Measurements from ENCODE around the gene CDK5.

The CDK5 gene

DNA sequence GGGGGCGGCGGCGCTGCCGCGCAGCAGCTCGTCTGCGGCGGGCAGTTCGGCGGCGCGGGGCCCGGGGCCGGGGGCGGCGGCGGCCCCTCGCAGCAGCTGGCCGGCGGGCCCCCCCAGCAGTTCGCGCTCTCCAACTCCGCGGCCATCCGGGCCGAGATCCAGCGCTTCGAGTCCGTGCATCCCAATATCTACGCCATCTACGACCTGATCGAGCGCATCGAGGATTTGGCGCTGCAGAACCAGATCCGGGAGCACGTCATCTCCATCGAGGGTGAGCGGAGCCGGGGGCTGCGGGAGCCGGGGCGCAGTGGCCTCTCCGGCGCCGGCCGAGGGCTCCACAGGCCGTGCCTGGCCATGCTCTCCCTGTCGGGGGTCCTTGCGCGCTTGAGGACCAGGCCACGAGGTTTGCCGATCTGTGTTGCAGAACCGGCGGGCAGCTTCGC lies 29.1 kb upstream of the CDK5 start:
- no peak for TF ChIP-seq TAF1 (IDR thresholded peaks at IDR 0.05; ENCODE audit: borderline replicate concordance, insufficient read depth, low read length)
- no peak for TF ChIP-seq REST (IDR thresholded peaks at IDR 0.05; ENCODE audit: insufficient read depth in 1 of 2, low read depth in 2 of 2, low read length in 2 of 2)
- no peak for TF ChIP-seq POLR2AphosphoS5 (IDR thresholded peaks at IDR 0.05; ENCODE audit: low read depth, low read length)
- no peak for TF ChIP-seq SIN3A (IDR thresholded peaks at IDR 0.05; ENCODE audit: borderline replicate concordance, insufficient read depth, low read length)
- TF ChIP-seq FOXP2 (optimal IDR thresholded peaks at IDR 0.05; ENCODE audit: borderline replicate concordance, extremely low read depth, extremely low read length, insufficient read depth): no peak

- TF ChIP-seq TAF1 (IDR thresholded peaks at IDR 0.05; ENCODE audit: borderline replicate concordance, insufficient read depth, low read length) (0 out of 2 replicates have a peak, but pooled peaks have one; percentile 49), FOXP2 (optimal IDR thresholded peaks at IDR 0.05; ENCODE audit: borderline replicate concordance, extremely low read depth, extremely low read length, insufficient read depth) (no peak), REST (IDR thresholded peaks at IDR 0.05; ENCODE audit: insufficient read depth in 1 of 2, low read depth in 2 of 2, low read length in 2 of 2) (peak in 1 of 2 experiments; percentile 37; a peak in 1 of 4 replicates), SIN3A (IDR thresholded peaks at IDR 0.05; ENCODE audit: borderline replicate concordance, insufficient read depth, low read length) (no peak; the same call in 1 of the 2 replicates), POLR2AphosphoS5 (IDR thresholded peaks at IDR 0.05; ENCODE audit: low read depth, low read length) (peak; percentile 91)
Observed at GRCh38 chr7:151085691-151086620, 28.3 kb upstream of the CDK5 start, which contains the start of gene AGAP3. Gene AGAP3, plus strand, starts transcription at chr7:151086475. Its CDS starts 267 bp downstream, at chr7:151086742.

GRCh38 chr7:151085329-151085690 lies 27.6 kb upstream of the CDK5 start:
- TF ChIP-seq SIN3A (IDR thresholded peaks at IDR 0.05; ENCODE audit: borderline replicate concordance, insufficient read depth, low read length) (no peak), TAF1 (IDR thresholded peaks at IDR 0.05; ENCODE audit: borderline replicate concordance, insufficient read depth, low read length) (peak; percentile 11; the same call in 1 of the 2 replicates), REST (IDR thresholded peaks at IDR 0.05; ENCODE audit: insufficient read depth in 1 of 2, low read depth in 2 of 2, low read length in 2 of 2) (no peak), POLR2AphosphoS5 (IDR thresholded peaks at IDR 0.05; ENCODE audit: low read depth, low read length) (no peak), FOXP2 (optimal IDR thresholded peaks at IDR 0.05; ENCODE audit: borderline replicate concordance, extremely low read depth, extremely low read length, insufficient read depth) (no peak)

GRCh38 chr7:151083824-151084160 lies 26.1 kb upstream of the CDK5 start:
- TF ChIP-seq REST (IDR thresholded peaks at IDR 0.05; ENCODE audit: insufficient read depth in 1 of 2, low read depth in 2 of 2, low read length in 2 of 2): no peak
- TF ChIP-seq POLR2AphosphoS5 (IDR thresholded peaks at IDR 0.05; ENCODE audit: low read depth, low read length): no peak
- no peak for TF ChIP-seq TAF1 (IDR thresholded peaks at IDR 0.05; ENCODE audit: borderline replicate concordance, insufficient read depth, low read length)
- no peak for TF ChIP-seq SIN3A (IDR thresholded peaks at IDR 0.05; ENCODE audit: borderline replicate concordance, insufficient read depth, low read length)
- TF ChIP-seq FOXP2 (optimal IDR thresholded peaks at IDR 0.05; ENCODE audit: borderline replicate concordance, extremely low read depth, extremely low read length, insufficient read depth): no peak
